Measurements from ENCODE around the gene DUSP1.

The DUSP1 gene

GRCh38 chr5:172769342-172769615 is 1.7 kb downstream of the DUSP1 start:
- TF ChIP-seq, protein P1, sequence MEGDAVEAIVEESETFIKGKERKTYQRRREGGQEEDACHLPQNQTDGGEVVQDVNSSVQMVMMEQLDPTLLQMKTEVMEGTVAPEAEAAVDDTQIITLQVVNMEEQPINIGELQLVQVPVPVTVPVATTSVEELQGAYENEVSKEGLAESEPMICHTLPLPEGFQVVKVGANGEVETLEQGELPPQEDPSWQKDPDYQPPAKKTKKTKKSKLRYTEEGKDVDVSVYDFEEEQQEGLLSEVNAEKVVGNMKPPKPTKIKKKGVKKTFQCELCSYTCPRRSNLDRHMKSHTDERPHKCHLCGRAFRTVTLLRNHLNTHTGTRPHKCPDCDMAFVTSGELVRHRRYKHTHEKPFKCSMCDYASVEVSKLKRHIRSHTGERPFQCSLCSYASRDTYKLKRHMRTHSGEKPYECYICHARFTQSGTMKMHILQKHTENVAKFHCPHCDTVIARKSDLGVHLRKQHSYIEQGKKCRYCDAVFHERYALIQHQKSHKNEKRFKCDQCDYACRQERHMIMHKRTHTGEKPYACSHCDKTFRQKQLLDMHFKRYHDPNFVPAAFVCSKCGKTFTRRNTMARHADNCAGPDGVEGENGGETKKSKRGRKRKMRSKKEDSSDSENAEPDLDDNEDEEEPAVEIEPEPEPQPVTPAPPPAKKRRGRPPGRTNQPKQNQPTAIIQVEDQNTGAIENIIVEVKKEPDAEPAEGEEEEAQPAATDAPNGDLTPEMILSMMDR (conservative IDR thresholded peaks at IDR 0.05; ENCODE audit: low read depth, low read length), result no peak
- DNase-seq (ENCODE audit: low read depth), result no peak
- peak overlapping the region; percentile 91 for H3K4me3 ChIP-seq (ENCODE audit: low read length)

DNA sequence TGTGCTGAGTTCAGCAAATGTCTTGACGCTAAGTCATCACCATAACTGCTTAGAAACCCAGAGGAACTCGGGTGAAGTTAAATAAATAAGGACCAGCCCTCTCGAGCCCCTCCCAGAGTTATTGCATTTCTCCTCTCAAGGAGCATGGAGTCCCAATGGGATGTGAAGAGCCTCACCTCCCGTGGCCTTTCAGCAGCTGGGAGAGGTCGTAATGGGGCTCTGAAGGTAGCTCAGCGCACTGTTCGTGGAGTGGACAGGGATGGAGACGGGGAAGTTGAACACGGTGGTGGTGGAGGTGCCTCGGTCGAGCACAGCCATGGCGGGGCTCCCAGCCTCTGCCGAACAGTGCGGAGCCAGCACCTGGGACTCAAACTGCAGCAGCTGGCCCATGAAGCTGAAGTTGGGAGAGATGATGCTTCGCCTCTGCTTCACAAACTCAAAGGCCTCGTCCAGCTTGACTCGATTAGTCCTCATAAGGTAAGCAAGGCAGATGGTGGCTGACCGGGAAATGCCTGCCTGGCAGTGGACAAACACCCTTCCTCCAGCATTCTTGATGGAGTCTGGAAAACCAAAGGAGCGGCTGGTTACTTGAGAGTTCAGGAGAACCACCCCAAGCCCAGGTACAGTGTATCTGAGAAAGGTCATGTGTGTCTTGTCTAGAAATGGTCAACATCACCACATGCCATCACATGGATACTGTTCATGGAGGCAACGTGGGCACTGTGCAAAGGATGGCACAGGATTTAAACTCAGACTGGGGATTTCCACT is 2.2 kb downstream of the DUSP1 start:
- TF ChIP-seq, protein P1 (conservative IDR thresholded peaks at IDR 0.05; ENCODE audit: low read depth, low read length), result no peak
- peak overlapping the region; percentile 91 for H3K4me3 ChIP-seq (ENCODE audit: low read length)
- no peak for DNase-seq (ENCODE audit: low read depth)

DNA sequence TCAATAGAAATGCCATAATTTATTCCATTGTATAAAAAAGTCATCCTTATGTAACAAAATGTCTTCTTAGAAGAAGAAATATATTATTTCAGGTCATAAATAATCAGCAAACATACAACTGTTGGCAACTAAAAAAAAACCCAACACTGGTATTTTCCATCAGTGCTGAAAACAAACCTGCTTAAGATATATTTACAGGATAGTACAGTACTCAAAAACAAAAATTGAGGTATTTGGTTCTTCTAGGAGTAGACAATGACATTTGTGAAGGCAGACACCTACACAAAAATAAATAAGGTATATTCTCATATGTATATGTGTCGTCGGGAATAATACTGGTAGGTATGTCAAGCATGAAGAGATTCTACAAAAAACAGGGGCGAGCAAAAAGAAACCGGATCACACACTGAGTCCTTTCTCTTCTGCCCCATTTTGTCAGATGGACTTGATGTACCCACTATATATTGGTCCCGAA is 2.9 kb downstream of the DUSP1 start:
- H3K4me3 ChIP-seq (ENCODE audit: low read length), result peak overlapping the region; percentile 91
- DNase-seq (ENCODE audit: low read depth), result no peak
- TF ChIP-seq, protein P1 (conservative IDR thresholded peaks at IDR 0.05; ENCODE audit: low read depth, low read length), result no peak

- H3K4me3 ChIP-seq (ENCODE audit: low read length), result peak overlapping the region; percentile 91
- peak; percentile 92 for DNase-seq (ENCODE audit: low read depth)
- TF ChIP-seq, protein P1 (conservative IDR thresholded peaks at IDR 0.05; ENCODE audit: low read depth, low read length), result no peak
Measured at GRCh38 chr5:172766287-172767108, 4.5 kb downstream of the DUSP1 start.

- DNase-seq (ENCODE audit: low read depth), result peak; percentile 94
- H3K4me3 ChIP-seq (ENCODE audit: low read length), result no peak overlapping the region
- TF ChIP-seq, protein P1 (conservative IDR thresholded peaks at IDR 0.05; ENCODE audit: low read depth, low read length), result no peak
Measured at GRCh38 chr5:172765766-172766286, 5.2 kb downstream of the DUSP1 start.

DNA sequence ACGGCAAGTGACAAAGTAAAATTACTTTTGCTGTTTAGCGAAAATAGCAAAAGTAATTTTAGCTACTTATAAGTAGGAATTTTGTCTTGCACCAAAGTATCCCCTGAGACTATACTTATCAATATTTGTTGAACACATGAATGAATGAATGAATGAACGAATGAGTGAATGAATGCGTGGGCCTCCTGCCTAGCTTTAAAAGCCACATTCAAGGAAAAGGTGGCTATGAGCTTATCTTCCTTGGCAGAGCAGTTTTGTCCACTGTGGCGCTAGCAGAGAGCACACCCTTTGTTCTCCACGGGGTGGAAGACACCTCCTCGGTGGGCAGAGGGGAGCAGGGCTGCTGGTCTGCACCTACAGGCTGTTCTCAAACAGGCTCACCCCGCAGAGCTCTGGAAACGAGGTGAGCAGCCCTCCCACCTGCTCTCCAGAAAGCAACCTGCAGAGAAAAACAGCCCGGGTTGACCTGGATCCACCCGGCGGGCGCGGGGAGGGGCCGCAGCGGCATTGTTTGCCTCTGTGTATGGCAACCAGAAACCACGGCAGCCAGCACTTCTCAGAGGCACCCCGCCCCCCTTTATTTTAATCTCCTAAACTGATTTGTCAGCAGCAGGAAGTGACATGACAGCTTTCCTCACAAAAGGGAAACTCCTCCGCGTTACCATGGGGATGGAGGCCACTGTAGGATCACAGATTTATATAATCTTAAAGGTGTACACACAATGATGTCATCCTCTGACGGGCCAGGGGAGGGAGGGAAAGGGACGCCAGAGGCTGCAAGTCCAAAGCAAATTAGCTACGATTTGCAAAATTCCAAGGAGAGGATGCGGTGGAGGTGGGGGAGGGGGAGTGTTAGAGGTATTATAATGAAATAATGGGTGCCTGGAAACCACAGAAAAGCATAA is 5.9 kb downstream of the DUSP1 start:
- peak overlapping the region; percentile 40 for H3K4me3 ChIP-seq (ENCODE audit: low read length)
- TF ChIP-seq, protein P1 (conservative IDR thresholded peaks at IDR 0.05; ENCODE audit: low read depth, low read length), result no peak
- peak; percentile 100 for DNase-seq (ENCODE audit: low read depth)
